Stimulated activated CD4-positive, alpha-beta T cell treated with anti-CD3 and anti-CD28 coated beads, Interleukin-12 subunit alpha, Interleukin-12 subunit beta, amount 100 ng/mL, for 48 hours (primary cell): Measurements from ENCODE around the gene EPHB2.

ENCODE experiments used
- DNase-seq, 3 donors: peaks; one replicate each; pipeline ENCODE4 v3.0.0-alpha.2; 2020; ENCODE audit warnings: low read depth in 2 of 3, low spot score in 1 of 3

EPHB2 gene

GRCh38 chr1:22877112-22877915 lies 166.7 kb downstream of the EPHB2 start:
- DNase-seq = no peak

DNA sequence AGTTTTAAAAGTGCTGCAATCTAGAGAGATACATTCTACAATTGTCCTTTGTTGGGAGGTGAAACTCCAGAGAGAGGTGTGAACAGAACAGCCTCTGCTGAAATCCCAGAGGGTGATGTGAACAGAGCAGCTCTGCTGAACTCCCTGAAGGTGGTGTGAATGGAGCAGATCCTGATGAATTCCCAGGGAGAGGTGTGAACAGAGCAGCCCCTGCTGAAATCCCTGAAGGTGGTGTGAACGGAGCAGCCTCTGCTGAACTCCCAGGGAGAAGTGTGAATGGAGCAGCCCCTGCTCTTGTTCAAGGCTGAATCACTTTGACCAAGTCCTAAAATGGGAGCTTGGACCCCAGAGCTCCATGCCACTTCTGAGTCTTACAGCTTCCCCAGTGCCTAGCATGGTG lies 167.3 kb downstream of the EPHB2 start:
- no peak for DNase-seq

- DNase-seq = no peak
Observed at GRCh38 chr1:22878626-22879025, 168.0 kb downstream of the EPHB2 start.

DNA sequence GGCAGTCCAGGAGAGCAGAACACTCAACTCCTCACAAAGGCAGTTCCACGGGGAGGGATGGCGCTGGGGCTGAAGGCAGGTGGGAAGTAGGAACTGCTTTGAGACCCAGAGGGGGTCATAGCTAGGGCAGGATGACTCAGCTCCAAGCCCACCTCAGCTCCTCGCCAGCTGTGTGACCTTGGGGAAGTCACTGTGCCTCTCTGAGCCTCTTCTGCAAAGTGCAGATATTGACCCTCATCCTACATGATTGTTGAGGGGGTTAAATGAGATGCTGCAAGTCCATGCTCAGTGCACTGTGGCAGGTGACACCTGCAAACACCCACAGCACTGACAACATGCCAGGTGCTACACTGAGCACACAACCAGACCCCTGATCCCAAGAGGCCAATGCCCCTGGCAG lies 168.8 kb downstream of the EPHB2 start:
- DNase-seq = no peak

DNA sequence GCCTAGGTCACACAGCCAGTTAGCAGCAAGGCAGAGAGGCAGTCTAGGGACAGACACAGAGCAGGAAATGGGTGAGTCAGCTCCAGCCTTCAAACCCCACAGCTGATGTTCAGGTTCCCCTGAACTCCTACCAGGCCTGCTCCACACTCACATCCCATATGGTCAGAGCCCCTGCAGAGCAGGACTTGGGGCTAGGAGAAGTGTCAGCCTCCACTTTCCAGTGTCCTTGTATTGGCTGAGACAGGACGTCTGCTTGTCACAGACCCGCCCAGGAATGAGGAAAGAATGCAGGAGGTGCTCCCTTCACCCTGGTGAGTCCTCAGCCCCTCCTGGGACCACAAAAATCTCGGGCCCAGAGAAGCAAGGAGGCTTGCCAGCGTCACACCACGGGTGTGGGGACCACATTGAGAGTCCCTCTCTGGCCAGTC lies 169.5 kb downstream of the EPHB2 start:
- DNase-seq = no peak

DNA sequence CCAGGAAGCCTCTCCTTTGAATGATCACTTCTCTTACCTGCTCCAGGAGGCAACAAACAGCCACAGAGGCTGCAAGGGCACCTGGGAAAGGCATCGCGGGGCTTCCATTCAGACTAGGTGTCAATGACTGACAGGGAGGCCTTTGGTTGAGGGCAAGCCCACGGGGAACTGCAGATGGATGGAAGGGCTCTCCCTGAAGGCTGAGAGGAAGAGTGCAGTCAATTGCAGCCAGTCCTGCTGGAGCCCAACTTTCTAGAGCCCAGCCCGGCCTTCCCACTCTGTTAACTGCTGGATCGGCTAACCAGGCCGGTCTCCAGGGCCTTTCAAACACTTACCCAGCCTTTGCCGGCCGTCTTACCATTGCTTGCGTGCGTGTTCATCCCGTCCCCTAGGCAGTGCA lies 172.8 kb downstream of the EPHB2 start:
- no peak for DNase-seq

DNA sequence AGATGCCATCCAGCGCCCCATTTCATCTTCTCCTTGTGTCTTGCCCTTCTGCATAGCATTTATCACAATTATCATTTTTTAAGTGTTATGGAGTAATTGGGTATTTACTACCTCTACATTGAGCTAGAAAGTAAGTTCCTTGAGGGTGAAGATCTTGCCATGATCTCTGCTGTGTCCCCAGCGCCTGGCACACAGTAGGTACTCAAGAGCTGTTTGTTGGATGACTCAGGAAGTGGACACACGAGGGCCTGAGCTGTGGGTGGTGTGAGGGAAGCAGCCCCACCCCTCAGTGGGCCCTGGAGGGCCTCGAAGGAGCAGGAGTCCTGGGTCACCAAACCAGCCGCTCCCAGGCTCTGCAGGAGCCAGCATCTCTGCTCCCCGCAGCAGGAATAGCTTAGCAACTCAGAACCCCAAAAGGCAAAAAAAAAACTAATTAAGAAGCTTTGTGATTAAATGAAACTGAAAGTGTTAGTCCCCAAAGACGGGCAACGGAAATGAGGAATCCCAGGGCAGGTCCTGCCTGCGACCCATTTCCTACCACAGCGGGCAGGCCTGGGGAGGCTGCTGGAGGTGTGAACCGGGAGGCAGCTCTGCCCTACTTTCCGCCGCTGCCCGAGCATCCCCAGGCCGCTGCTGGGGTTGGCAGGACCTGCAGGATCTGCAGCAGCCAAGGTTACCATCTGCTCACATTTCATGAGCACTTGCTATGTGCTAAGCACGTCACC lies 174.3 kb downstream of the EPHB2 start:
- peak in 1 of 3 donors; percentile 5 for DNase-seq

DNA sequence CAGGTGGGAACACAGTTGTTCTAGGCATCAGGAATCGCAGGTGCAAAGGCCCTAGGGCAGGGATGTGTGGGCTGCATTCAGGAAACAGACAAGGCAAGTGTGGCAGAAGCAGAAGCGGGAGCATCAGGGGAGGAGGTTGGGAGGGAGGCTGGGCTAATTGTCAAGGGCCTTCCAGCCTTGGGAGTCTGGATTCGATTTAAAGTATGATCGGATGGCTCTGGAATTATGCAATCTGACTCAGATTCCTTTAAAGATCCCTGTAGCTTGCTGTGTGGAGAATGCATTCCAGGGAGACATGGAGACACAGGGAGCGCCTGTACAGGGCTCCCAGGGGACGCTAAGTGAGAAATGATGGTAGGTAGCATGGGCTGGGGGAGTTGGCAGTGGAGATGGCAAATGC lies 175.6 kb downstream of the EPHB2 start:
- no peak for DNase-seq

GRCh38 chr1:22887491-22887890 lies 176.9 kb downstream of the EPHB2 start:
- no peak for DNase-seq

- no peak for DNase-seq
Observed at GRCh38 chr1:22888320-22889075, 177.9 kb downstream of the EPHB2 start.

DNA sequence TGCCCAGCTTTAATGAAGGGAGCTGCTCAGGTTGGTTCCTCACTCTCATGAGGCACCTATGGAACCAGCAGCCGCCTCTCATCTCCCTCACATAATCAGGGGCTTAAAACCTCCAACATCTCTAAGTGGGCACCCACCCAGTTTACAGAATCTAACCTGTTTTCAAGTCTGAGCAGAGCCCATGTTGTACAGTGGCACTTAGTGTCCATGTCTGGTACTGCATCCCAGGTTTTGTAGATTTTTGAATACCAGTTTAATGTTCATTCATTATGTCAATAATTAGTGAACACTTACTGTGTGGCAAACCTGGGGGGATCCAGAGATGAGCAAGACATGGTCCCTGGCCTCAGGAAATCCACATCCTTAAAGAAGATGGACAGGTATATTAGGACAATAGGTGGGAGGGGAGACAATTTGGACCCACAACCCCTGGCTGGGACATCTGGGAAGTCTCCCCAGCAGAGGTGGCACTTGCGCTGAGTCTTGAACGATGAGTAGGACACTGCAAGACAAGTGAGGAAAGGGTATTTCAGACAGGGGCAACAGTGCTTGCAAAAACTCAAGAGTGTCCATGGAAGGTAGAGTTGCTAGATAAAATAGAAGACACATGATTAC lies 178.7 kb downstream of the EPHB2 start:
- DNase-seq = no peak

GRCh38 chr1:22892789-22893188 lies 182.2 kb downstream of the EPHB2 start:
- no peak for DNase-seq

DNA sequence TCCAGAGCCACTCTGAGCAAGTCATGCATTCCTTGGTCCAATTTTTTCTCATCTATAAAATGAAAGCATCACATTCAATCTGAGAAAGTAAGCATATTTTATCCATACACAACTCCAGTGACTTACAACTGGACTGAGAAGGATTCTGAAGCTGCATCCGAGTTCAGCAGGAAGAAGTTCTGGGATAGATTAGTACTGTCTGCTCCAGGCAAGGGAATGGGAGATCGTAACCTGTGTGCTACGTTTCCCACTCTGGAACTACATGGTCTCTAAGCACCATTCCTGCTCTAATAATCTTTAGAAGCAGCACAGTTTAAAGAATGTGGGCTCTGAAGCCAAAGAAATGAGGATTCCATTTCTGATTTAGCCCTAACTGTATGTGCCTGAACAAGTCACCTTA lies 182.7 kb downstream of the EPHB2 start:
- no peak for DNase-seq

- no peak for DNase-seq
Observed at GRCh38 chr1:22895357-22895756, 184.7 kb downstream of the EPHB2 start.

GRCh38 chr1:22896184-22896583 lies 185.5 kb downstream of the EPHB2 start:
- no peak for DNase-seq

DNA sequence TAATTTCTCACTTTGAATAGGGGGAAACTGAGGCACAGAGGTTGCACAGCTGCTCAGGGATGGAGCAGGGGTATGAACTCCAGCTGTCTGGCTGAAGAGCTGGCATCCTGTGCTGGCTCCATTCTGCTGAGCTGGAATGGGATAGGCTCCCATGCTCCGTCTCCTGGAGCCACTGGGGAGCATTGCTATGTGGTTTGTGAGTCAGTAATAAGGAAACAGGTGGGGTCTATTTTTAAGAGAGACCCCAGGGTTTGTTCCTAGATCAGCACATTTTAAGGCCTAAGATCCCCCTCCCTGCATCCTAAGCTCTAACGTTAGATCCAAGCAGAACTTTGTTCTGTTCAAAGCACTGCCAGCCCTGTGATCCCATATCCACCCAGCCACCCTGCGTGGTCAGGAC lies 189.8 kb downstream of the EPHB2 start:
- no peak for DNase-seq

- no peak for DNase-seq
Observed at GRCh38 chr1:22903113-22903512, 192.5 kb downstream of the EPHB2 start.

DNA sequence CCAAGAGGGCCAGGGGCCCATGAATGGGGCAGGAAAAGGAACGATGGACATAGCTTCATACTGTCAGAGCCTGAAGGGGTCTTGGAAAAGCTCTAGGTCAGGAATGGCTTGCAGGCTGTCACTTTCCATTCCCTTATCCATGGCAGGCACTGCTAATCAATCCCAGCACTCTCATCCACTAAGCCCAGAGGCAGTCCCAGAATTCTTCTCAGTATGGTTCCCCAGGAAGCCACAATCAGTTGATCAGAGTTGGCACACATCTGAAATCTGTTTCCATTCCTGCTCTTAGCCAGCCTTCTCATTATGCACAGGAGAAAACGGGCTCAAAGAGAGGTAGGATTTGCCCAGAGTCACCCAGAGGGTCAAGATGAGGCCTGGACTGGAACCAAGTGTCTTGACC lies 196.3 kb downstream of the EPHB2 start:
- no peak for DNase-seq

GRCh38 chr1:22907528-22907927 lies 196.9 kb downstream of the EPHB2 start:
- DNase-seq = no peak

DNA sequence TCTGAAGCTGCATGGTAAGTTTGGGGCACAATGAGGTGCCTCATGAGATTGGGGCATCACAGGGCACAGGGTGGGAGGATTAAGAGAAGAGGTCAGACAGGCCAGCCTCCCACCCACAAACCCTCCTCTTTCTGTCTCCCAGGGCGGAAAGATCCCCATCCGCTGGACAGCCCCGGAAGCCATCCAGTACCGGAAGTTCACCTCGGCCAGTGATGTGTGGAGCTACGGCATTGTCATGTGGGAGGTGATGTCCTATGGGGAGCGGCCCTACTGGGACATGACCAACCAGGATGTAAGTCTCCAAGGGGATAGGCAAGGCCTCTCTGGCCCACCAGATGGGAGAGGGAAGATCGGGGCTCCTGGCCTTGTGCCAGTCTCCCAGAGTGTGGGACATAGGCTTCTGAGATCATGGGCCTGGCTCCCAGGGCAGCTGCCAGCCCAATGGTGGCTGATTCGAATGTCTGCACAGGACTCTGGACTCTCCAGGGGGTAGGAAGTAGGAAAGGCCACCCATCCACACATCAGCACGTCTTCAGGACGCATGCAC lies 198.3 kb downstream of the EPHB2 start:
- DNase-seq = no peak

GRCh38 chr1:22910286-22910685 lies 199.6 kb downstream of the EPHB2 start:
- no peak for DNase-seq
